GM12873 (cell line): ENCODE measurements around the gene ROR2.

ENCODE experiments used
- CTCF ChIP-seq: IDR thresholded peaks from 2 replicates; pipeline ENCODE4 v1.5.1; 2012; ENCODE audit warnings: low read depth, mild to moderate bottlenecking, moderate library complexity, low read length, control low read depth; ENCODE audit not compliant: insufficient read depth; ENCODE audit errors: missing control alignments

ROR2 gene

GRCh38 chr9:91734371-91734981 lies 215.6 kb downstream of the ROR2 start:
- TF ChIP-seq CTCF: peak; percentile 98

- no peak for TF ChIP-seq CTCF
Measured at GRCh38 chr9:91733006-91733624, 216.9 kb downstream of the ROR2 start.

DNA sequence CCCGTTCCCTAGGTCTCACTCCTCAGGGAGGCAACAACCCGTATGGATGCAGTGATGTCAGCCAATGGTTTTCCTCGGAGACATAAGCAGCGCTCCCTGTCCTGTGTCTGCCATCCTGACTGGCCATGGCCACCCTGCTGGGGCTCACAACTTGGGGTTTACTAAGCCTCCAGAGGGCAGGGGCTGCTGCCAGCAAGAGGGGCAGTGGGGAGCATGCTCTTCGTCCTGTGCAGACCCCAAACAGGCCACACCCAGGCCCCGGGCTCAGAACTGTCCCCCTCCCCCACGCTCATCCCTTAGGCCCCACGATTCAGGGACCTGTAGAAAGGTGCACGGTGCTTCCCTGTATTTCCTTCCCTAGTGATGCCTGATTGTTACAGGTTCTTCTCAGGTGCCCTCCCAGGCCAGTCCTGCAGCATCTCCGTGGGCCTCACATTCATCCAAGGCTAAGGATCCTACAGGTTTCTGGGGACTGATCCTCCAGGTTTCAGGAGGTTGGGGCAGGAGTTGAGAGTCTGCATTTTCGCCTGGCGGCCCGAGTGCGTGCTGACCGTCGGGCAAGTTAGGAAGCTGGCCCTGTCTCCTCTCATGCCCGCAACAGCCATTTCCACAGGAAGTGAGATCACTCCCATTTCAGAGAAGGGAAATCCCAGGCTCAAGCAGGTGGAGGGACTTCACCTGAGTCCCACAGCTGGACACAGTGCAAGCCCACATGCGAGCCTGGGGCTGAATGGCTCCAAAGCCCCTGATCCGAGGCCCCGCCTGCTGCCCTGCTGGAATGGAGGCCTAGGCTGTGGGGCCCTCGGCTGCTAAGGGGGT lies 217.6 kb downstream of the ROR2 start:
- TF ChIP-seq CTCF: no peak

DNA sequence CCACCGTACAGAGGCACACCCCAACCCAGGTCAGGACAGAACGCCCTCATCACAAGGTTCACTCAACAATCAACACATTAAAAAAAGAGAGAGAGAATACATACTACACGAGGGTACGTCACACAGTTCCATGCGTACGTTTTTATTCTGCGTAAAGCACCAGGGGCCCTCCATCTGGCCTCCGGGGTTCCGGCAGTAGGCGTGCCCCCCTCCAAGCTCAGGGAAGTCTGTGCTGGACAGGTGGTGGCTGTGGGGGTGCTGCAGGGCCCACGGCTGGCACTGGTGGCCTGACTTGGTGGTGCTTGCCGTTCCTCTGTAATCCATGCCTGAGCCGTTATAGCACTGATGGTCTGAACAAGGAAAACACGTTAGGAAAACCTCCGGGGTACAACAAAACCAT lies 219.2 kb downstream of the ROR2 start:
- TF ChIP-seq CTCF: no peak

GRCh38 chr9:91729558-91729842 lies 220.5 kb downstream of the ROR2 start:
- no peak for TF ChIP-seq CTCF

DNA sequence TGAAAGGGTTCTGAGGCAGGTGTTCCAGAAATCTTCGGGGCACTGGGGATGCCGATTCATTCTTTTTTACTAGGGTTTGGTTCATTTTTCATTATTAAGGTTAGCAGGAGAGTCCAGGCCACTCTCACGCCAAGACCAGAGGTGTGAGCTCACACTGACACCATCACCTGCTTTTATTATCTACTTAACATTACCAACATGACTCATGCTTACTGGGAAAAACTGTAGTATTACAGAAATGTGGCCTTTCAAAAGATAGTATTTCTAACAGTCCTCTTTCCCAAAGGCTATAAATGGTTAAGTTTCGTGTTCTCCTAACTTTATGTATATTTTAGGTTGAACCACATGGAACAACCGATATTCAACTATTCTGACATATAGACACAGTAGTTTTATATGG lies 222.1 kb downstream of the ROR2 start:
- TF ChIP-seq CTCF: no peak

GRCh38 chr9:91727316-91727861 lies 222.6 kb downstream of the ROR2 start:
- TF ChIP-seq CTCF: peak; percentile 69
